Prostate gland (tissue), 2 donors: ENCODE measurements around the gene SLC50A1. TPM values are rescaled to one million over a fixed set of nuclear protein-coding genes. Genes with fewer than 3 reads are reported as not detected.
"Not testable (repeated sequence)": the region's sequence is repeated elsewhere in the genome, so short reads cannot be mapped to it uniquely, and the experiment has no call there.

Source experiments
- DNase-seq: peaks from one replicate; pipeline ENCODE4 v3.0.0-alpha.2; 2019; ENCODE audit warnings: low spot score
- H3K27ac ChIP-seq, 2 donors: fragments of 200-600 bp; sonication (generic); 2 replicates each; pipeline ENCODE4 v1.5.1; 2017 to 2019
- H3K27me3 ChIP-seq: fragments of 200-600 bp; sonication (generic); replicated peaks from 2 replicates; pipeline ENCODE4 v1.5.1; 2019; ENCODE audit not compliant: insufficient read depth
- H3K36me3 ChIP-seq, 2 donors: fragments of 200-600 bp; sonication (generic); 1 replicate in 1 of 2; 2 replicates in 1 of 2; pipeline versions ENCODE4 v1.5.1 to v1.8.1; 2017 to 2019
- H3K4me1 ChIP-seq: fragments of 200-600 bp; sonication (generic); replicated peaks from 2 replicates; pipeline ENCODE4 v1.5.1; 2019
- H3K4me3 ChIP-seq, 2 donors: fragments of 200-600 bp; sonication (generic); 2 replicates each; pipeline ENCODE4 v1.5.1; 2017 to 2019
- H3K9me3 ChIP-seq: fragments of 200-600 bp; sonication (generic); 2 replicates; pipeline ENCODE4 v1.5.1; 2017
- CTCF ChIP-seq, 4 experiments: fragments of 200-600 bp in 2 of 4; fragments of 450-650 bp in 2 of 4; sonication (generic) in 2 of 4; IDR thresholded peaks; 1 replicate in 3 of 4; 2 replicates in 1 of 4; pipeline ENCODE4 v1.5.1; 2016 to 2019; ENCODE audit warnings: antibody characterized with exemption in 4 of 4, mild to moderate bottlenecking in 2 of 4, moderate library complexity in 2 of 4
- POLR2A ChIP-seq: fragments of 450-650 bp; IDR thresholded peaks from one replicate; pipeline ENCODE4 v1.6.1; 2016; ENCODE audit warnings: antibody characterized with exemption, mild to moderate bottlenecking
- POLR2AphosphoS5 ChIP-seq: sonication (generic); formaldehyde crosslinking; IDR thresholded peaks from one replicate; pipeline ENCODE4 v1.6.1; 2017; ENCODE audit warnings: antibody characterized with exemption
- WGBS: methylation state at CpG from one replicate; pipeline ENCODE4 v1.1.5; 2018; 5-methylcytosine and 5-hydroxymethylcytosine counted together
- intact Hi-C: fragments of 100-400 bp; cut with DNase I; formaldehyde crosslinking; loops from one replicate; pipeline ENCODE4 v1.14.2; 2022
- total RNA-seq, 2 donors: library from RNA; depleted of rRNA; stranded (reverse); fragments of >200 nt; gene quantifications; one replicate each; pipeline ENCODE4 v1.1.0, GENCODE V29; 2016

Gene SLC50A1
- total RNA-seq, 2 donors from 2014 or later: 26.6 to 48.0 TPM

GRCh38 chr1:155160128-155160527 lies 24.5 kb downstream of the SLC50A1 start:
- Histone ChIP-seq H3K36me3 (no peaks in the 10 kb centered on the region), H3K9me3 (no peaks in the 10 kb centered on the region), H3K27ac (no peak overlapping the region), H3K4me1 (no peaks in the 10 kb centered on the region), H3K4me3 (no peak overlapping the region), H3K27me3 (no peaks in the 10 kb centered on the region)
- intact Hi-C loops: no loop called here
- no peak for DNase-seq
- WGBS: 80% methylated on average over 8 of the region's 8 CpGs
- TF ChIP-seq POLR2AphosphoS5: no peak
- TF ChIP-seq POLR2A: no peak
- TF ChIP-seq CTCF (IDR thresholded peaks at IDR 0.05): no peak

GRCh38 chr1:155162631-155163030 lies 27.0 kb downstream of the SLC50A1 start:
- H3K27me3 ChIP-seq, intact Hi-C loops, DNase-seq, H3K9me3 ChIP-seq, H3K36me3 ChIP-seq, H3K27ac ChIP-seq, H3K4me3 ChIP-seq, H3K4me1 ChIP-seq: not testable (repeated sequence)
- 98% methylated on average over 6 of the region's 6 CpGs for WGBS

- H3K4me3 ChIP-seq, DNase-seq, H3K9me3 ChIP-seq, H3K27me3 ChIP-seq, H3K27ac ChIP-seq, H3K36me3 ChIP-seq, intact Hi-C loops, H3K4me1 ChIP-seq: not testable (repeated sequence)
- 97% methylated on average over 4 of the region's 4 CpGs for whole genome bisulfite sequencing
Observed at GRCh38 chr1:155163785-155164184, 28.1 kb downstream of the SLC50A1 start.

GRCh38 chr1:155164625-155165024 lies 29.0 kb downstream of the SLC50A1 start:
- H3K4me3 ChIP-seq, H3K9me3 ChIP-seq, DNase-seq, H3K27ac ChIP-seq, H3K27me3 ChIP-seq, H3K4me1 ChIP-seq, H3K36me3 ChIP-seq: not testable (repeated sequence)
- intact Hi-C loops: loop anchor here (5.0 kb wide), 1 partner anchor 32 kb away; no protein-coding TSS in a partner anchor
- 95% methylated on average over 11 of the region's 11 CpGs for WGBS

GRCh38 chr1:155166051-155166470 lies 30.4 kb downstream of the SLC50A1 start:
- H3K27me3 ChIP-seq: no peaks in the 10 kb centered on the region
- H3K27ac ChIP-seq: peak overlapping the region in 1 of 2 donors; percentile 14
- WGBS: 61% methylated on average over 8 of the region's 8 CpGs
- no peak for TF ChIP-seq POLR2AphosphoS5
- TF ChIP-seq POLR2A: no peak
- TF ChIP-seq CTCF (IDR thresholded peaks at IDR 0.05): no peak
- no peak for DNase-seq
- H3K4me3 ChIP-seq: no peak overlapping the region
- H3K9me3 ChIP-seq: no peaks in the 10 kb centered on the region
- H3K4me1 ChIP-seq: peaks cover 3% of the 10 kb centered on the region
- peaks cover 0 to 11% of the 10 kb centered on the region in 2 donors for H3K36me3 ChIP-seq
- intact Hi-C loops: loop anchor here (2.0 to 5.0 kb wide), 2 partner anchors 34 to 71 kb away; no protein-coding TSS in a partner anchor

GRCh38 chr1:155166471-155167165 lies 31.0 kb downstream of the SLC50A1 start:
- 29% methylated on average over 26 of the region's 27 CpGs for WGBS
- H3K4me1 ChIP-seq: peaks cover 3% of the 10 kb centered on the region
- H3K4me3 ChIP-seq: no peak overlapping the region
- TF ChIP-seq CTCF (IDR thresholded peaks at IDR 0.05) (no peak), POLR2A (no peak), POLR2AphosphoS5 (no peak)
- intact Hi-C loops: loop anchor here (2.0 to 5.0 kb wide), 2 partner anchors 34 to 72 kb away; no protein-coding TSS in a partner anchor
- H3K36me3 ChIP-seq: peaks cover 0 to 11% of the 10 kb centered on the region in 2 donors
- H3K9me3 ChIP-seq: no peaks in the 10 kb centered on the region
- DNase-seq: no peak
- H3K27me3 ChIP-seq: no peaks in the 10 kb centered on the region
- H3K27ac ChIP-seq: peak overlapping the region; percentile 10 to 14
